Jurkat, Clone E6-1 (cell line): ENCODE data around the gene ADGRL3. TPM values are rescaled to one million over a fixed set of nuclear protein-coding genes. Genes with fewer than 3 reads are reported as not detected.

Experiments
- DNase-seq: peaks from one replicate; pipeline ENCODE4 v3.0.0-alpha.2; 2011; ENCODE audit warnings: low read depth, low spot score
- H3K4me3 ChIP-seq: 2 replicates; pipeline ENCODE4 v1.5.1; 2011; ENCODE audit warnings: mild to moderate bottlenecking, low read length, control low read depth, moderate library complexity
- polyA plus RNA-seq: library from polyadenylated mRNA; unstranded; fragments of >200 nt; gene quantifications from one replicate; pipeline ENCODE4 v1.2.1, GENCODE V29; 2012; ENCODE audit warnings: missing spikeins; ENCODE audit not compliant: insufficient read length, insufficient read depth

Gene ADGRL3
- polyA plus RNA-seq = not detected

DNA sequence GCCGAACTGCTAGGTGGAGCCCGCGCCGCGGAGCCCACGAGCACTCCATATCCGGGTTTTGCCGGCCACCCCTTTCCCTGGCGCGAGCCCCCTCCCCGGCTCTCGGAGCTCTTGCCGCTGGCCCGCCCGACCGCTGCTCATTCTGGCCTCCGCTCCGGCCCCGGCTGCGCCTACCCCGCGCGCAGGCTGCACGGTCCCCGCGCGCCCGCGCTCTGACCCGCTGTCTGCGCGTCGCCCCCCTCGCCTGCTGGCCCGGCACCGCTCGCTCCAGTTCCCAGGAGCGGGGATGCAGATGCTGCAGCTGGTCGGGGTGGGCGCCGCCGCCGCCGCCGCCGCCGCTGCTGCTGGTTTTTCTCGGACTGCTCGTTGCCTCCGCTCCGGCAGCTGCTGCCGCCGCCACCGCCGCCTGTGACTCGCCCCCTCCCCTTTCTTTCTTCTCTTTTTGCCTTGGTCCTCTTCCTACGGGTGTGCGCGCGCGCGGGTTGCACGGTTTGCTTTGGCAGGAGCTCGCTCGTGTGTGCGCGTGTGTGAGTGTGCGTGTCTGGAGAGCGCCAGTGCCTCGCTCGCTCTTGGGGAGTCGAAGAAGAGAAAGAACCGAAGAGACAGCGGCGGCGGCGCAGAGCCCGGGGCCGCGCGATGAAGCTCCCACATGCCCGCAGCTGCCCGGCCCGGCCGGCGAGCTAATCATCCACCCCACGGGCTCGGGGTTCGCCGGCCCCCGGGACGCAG is at the start of gene ADGRL3:
Gene ADGRL3 (plus strand): TSS at position 140 of the 729 bp plus-strand sequence.
- H3K4me3 ChIP-seq = no peak within 1 kb of the TSS
- DNase-seq = no peak

DNA sequence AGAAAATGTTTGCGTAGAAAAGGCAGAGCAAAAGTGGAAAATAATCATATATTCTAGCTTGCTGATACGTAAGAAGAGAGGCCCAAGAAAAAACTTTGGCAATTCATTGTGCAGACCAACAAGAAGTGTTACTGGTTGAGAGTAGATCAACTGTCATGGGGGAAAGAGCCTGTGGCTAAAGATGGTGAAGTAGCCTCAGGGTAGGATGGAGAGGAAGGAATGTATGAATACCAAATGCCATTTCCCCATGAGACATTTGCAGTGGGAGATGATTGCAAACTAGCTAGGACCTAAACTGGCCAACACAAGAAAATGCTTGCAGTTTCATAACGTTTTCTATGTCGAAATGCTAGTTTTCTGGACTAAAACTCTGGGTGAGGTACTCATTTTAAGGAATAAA is 47.7 kb upstream of the ADGRL3 start:
- no peak overlapping the region for H3K4me3 ChIP-seq
- no peak for DNase-seq

GRCh38 chr4:61160478-61160877 is 39.6 kb upstream of the ADGRL3 start:
- no peak overlapping the region for H3K4me3 ChIP-seq
- DNase-seq = no peak

DNA sequence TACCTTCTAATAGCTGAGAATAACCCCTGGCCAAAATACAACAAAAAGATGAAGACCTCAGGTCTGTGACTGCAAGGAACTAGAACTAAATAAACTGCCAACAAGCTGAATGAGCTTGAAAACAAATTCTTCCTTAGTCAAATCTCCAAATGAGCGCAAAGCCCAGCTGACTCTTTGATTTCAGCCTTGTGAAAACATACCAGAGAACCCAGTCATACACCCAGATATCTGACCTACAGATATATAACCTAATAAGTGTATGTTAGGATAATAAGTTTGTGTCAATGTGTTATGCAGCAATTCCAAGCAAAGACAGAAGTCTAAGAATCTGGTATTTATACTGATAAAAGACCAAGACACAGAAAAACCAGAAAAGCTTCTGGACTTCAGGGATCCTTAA is 38.0 kb upstream of the ADGRL3 start:
- no peak for DNase-seq
- H3K4me3 ChIP-seq = no peak overlapping the region

DNA sequence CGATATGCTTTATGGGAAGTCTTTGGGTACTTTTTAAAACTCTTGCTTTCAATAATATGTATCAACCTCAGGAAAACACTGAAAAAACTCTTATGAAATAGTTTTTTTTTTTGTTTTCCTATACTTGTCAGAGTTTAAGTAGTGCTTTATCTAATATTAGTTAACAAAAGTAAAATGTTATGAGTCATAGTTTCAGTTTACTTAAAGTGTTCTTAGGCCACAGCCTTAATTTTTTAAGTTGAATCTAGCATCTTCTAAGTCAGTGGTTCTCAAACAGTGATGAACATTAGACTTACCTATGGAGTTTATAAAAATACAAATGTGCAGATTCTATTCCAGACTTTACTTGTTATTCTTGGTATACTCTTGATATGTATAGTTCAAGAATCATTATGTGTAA is 26.3 kb upstream of the ADGRL3 start:
- no peak for DNase-seq
- no peak overlapping the region for H3K4me3 ChIP-seq

- no peak for DNase-seq
- H3K4me3 ChIP-seq = no peak overlapping the region
Measured at GRCh38 chr4:61175495-61175894, 24.6 kb upstream of the ADGRL3 start.

DNA sequence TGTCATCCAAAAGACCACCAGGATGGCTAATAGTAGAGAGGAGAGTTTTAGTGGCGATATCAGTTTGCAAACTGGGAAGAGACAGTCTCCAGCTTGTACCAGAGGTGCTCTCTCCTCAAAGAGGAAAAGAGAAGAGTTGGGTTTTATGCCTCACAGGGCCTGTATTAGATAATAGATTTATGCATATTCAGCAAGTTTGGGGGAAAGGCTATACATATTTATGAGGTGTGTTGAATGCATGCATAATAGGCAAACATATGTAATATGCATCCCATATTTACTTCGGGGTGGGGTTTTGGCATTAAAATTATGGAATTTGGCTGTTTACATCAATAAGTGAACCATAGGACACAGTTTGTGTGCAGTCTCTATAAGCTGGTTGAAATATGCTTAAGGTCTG is 22.8 kb upstream of the ADGRL3 start:
- no peak overlapping the region for H3K4me3 ChIP-seq
- no peak for DNase-seq

DNA sequence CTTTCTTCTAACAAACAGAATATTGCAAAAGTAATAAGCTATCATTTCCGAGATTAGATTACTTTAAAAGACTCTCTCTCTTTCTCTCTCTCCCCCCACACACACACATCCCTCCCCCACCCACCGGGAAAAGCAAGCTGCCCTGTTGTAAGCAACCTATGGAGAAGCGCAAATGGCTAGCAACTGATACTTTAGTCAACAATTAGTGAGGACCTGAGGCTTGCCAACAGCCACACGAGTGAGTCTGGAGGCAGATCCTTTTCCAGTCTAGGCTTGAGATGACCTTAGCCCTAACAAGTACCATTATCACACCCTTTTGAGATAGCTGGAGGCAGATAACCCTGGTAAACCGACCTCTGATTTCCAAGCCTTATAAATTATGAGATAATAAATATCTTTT is 19.7 kb upstream of the ADGRL3 start:
- DNase-seq = no peak
- H3K4me3 ChIP-seq = no peak overlapping the region

DNA sequence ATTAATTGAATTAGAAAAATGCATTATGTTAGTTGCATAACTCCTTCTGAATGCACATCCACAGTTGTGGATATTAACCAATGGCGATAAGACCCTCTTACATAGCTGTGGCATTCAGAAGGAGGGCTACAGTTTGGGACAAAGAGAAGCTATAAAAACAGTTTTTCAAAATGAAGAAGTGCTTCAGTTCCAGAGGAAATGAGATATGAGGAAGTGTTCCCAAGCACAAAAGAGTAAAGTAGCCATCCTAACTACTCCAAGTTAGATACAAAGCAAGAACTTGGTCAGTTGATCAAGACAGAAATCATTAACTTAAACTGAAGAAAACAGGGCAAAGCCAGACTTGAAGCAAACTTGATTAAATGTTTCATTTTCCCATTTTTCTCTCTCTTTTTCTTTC is 17.2 kb upstream of the ADGRL3 start:
- H3K4me3 ChIP-seq = no peak overlapping the region
- DNase-seq = no peak

- no peak for DNase-seq
- H3K4me3 ChIP-seq = no peak overlapping the region
Measured at GRCh38 chr4:61185288-61185687, 14.8 kb upstream of the ADGRL3 start.

DNA sequence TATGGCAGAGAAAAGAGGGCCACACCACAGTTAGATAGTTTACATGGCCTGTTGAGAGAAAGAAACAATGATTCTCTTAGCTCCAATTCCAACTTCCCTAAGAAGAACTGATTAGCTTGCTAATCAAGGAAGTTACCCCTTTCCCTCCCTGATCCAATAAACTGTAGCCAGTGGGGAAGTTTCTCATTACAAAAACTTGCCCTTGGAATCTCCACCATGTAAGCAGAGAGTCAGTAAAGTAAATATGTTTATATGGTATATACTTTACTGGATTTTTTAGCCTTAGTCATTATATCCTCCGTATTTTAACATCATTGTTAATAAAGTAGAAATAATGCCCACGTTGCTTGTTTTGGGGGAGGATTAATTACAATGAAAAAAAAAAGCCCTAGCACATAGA is 7.7 kb upstream of the ADGRL3 start:
- no peak for DNase-seq
- H3K4me3 ChIP-seq = no peak overlapping the region

DNA sequence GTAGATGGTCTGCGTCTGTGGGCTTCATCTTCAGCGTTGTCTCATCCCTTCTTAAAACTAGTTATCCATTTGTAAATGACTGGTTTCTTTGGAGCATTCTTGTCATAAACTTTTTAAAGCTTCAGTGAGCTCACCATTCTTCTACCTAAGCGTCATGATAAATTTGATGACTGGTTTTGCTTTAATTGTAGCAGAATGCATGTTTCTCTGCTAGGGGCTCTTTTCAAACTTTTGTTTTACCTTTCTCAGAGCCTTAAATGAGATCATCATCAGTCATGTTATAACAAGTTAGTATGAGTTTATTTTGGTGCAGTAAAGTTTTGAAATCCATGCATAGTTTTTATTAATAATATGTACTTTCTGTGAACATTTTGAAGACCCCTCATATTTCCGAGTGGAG is 6.3 kb upstream of the ADGRL3 start:
- no peak for DNase-seq
- no peak overlapping the region for H3K4me3 ChIP-seq

DNA sequence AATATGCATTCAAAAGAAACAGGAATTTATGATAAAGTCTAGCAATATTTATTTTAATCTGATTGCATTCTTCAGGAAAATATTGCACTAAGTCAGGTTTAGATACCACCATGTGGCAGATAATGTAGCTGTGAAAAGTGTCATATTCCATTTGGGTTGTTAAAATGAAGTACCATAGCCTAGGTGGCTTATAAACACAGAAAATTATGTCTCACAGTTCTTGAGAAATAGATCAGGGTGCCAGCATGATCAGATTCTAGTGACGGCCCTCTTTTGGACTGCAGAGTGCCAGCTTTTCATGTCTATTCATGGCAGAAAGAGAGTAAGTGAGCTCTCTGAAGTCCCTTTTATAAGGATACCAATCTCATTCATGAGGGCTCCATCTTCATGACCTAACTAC is 5.6 kb upstream of the ADGRL3 start:
- H3K4me3 ChIP-seq = no peak overlapping the region
- DNase-seq = no peak

DNA sequence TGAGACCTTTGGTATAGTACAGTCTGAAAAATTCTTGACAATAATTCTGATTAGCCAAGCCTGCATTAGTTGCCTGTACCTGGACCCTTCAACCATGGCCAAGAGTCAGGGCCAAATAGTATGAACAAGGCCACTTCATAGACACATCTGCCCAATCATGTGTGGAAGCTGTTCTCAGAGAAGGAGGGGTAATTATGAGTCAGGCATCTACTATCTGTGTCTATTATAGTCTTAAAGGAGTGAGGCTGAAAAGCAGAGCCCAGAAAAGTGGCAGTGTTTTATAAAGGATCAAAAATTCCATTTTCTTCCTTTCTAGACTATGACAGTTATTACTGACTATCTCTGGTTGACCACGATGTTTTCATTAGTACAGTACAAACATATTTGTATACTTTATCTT is 5.0 kb upstream of the ADGRL3 start:
- DNase-seq = no peak
- H3K4me3 ChIP-seq = no peak overlapping the region

GRCh38 chr4:61198686-61199085 is 1.4 kb upstream of the ADGRL3 start:
- no peak for DNase-seq
- no peak overlapping the region for H3K4me3 ChIP-seq

DNA sequence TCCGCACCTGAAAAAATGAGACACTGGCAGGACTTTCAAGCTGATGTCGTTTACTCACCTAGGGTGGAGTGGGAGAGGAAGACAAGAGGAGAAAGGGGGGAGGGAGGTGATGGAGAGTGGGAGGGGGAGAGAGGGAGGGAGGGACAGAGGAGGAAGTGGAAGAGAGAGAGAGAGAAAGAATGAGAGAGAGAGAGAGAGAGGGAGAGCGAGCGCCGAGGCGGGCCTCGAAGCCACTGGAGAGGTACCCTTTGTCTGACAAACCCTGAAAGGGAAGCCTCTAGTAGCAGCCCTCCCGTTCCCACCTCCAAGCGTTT is 296 bp upstream of the ADGRL3 start:
- DNase-seq = no peak
- H3K4me3 ChIP-seq = no peak overlapping the region

DNA sequence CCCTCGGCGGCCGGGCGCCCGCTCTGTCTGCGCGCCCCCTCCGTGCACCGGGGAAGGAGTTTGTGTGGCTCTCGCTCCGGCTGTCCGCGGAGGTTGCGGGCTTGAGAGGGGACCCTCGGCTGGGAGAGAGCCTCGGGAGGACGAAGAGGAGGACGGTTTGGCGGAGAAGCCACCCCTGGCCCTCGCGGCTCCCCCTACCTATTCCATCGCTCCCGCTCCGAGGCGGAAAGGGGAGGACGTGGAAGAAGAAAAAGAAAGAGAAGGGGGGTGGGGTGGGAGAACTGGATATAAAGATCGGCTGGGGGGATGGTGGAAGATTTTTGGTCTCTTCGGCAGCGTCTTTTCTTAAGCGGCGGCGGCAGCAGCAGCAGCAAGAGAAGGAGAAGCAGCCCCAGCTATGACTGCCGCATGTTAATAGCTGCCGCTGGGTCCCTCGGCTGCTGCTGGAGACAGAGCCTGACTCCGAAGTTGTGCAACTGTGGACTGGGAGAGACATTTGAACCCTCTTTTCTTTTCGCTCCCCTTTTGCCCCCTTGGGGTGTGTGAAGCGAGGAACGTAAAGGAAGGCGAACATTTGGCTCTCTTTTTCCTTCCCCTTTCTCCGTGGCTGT is 895 bp downstream of the ADGRL3 start:
- H3K4me3 ChIP-seq = no peak overlapping the region
- no peak for DNase-seq

DNA sequence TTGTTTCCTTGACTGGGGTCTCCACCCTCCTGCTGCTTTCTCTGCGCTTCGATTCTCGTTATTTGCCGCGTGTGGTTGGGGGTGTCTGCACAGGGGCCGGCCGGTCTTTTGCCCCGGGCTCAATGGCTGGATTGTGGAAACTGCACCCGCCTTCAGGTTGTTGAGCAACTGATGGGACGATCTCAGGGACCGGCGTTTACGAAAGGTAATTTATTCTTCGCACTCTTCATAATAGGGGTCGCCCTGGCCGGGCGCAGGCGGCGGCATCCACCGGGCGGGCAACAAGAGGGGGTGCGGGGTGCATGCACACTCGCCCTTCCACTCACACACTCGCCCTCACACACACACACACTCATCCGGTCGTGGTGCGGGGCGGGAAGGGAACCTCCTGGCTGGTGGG is 1.4 kb downstream of the ADGRL3 start:
- H3K4me3 ChIP-seq = no peak overlapping the region
- no peak for DNase-seq

GRCh38 chr4:61201961-61202637 is 2.0 kb downstream of the ADGRL3 start:
- H3K4me3 ChIP-seq = no peak overlapping the region
- DNase-seq = no peak

- DNase-seq = no peak
- no peak overlapping the region for H3K4me3 ChIP-seq
Measured at GRCh38 chr4:61202638-61203435, 2.7 kb downstream of the ADGRL3 start.
